WERI-Rb-1 (cell line): ENCODE data around the gene PODN.

ENCODE experiments used
- DNase-seq: peaks from one replicate; pipeline ENCODE4 v3.0.0-alpha.2; 2020
- H3K27ac ChIP-seq: fragments of 250-450 bp; sonication (Bioruptor Pico); 2 replicates; pipeline ENCODE4 v1.5.1; 2020; ENCODE audit warnings: mild to moderate bottlenecking, moderate library complexity
- H3K27me3 ChIP-seq: fragments of 250-450 bp; sonication (Bioruptor Pico); 2 replicates; pipeline ENCODE4 v1.5.1; 2021; ENCODE audit warnings: mild to moderate bottlenecking, low read depth, moderate library complexity; ENCODE audit not compliant: insufficient read depth, severe bottlenecking
- H3K36me3 ChIP-seq: fragments of 250-450 bp; sonication (Bioruptor Pico); 2 replicates; pipeline ENCODE4 v1.5.1; 2020; ENCODE audit warnings: mild to moderate bottlenecking, moderate library complexity
- H3K4me3 ChIP-seq: 2 replicates; pipeline ENCODE4 v1.5.1; 2011; ENCODE audit warnings: low read depth, mild to moderate bottlenecking, control low read depth, low read length
- H3K9me3 ChIP-seq: fragments of 250-450 bp; sonication (Bioruptor Pico); 2 replicates; pipeline ENCODE4 v1.5.1; 2021; ENCODE audit warnings: mild to moderate bottlenecking, moderate library complexity; ENCODE audit not compliant: severe bottlenecking
- CTCF ChIP-seq: IDR thresholded peaks from 2 replicates; pipeline ENCODE4 v1.5.1; 2011; ENCODE audit warnings: low read depth, mild to moderate bottlenecking, control low read depth, inconsistent platforms, low read length

The PODN gene

DNA sequence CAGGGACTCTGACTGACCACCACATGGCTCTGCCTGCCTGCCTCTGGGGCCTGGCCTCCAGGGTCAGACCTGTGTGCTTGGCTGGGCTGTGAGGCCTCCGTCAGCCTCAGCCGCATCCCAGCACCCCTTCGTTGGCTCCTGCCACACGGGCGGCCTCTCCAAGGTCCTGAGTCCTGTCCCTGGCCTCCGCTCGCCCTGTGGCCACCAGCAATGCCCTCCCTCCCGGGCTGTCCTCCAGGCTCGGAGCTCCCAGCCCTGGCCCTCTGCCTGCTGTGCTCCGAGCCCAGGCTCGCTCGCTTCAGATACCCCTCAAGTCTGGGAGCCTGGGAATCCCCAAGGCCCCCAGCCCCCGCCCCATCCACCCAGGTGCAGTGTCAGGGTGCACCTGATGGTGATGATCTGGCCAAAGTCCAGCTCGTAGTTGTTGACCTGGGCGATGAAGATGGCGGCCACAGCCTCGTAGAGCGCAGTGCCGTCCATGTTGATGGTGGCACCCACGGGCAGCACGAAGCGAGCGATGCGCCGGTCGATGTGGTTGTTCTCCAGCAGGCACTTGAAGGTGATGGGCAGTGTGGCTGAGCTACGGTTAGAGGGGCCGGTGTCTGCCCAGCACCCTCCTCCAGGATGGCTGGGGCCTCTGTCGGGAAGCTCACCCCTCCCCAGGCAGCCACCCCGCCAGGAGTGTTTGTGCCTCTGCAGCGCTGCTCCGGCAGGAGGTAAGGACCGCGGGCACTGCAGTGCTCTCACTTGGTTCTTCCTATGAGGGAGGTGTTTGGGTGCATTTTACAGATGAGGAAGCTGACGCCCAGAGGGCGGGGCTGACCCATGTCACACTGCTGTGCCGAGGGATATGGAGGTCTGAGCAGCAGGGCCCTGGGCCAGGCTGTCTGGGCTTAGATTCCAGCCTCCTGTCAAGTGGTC lies 28.5 kb downstream of the PODN start:
- peak; percentile 49 for DNase-seq
- no peak for TF ChIP-seq CTCF
- Histone ChIP-seq H3K36me3 (peaks cover 84% of the 10 kb centered on the region), H3K4me3 (no peak overlapping the region), H3K9me3 (no peaks in the 10 kb centered on the region), H3K27me3 (no peaks in the 10 kb centered on the region), H3K27ac (peak overlapping the region; percentile 92)

DNA sequence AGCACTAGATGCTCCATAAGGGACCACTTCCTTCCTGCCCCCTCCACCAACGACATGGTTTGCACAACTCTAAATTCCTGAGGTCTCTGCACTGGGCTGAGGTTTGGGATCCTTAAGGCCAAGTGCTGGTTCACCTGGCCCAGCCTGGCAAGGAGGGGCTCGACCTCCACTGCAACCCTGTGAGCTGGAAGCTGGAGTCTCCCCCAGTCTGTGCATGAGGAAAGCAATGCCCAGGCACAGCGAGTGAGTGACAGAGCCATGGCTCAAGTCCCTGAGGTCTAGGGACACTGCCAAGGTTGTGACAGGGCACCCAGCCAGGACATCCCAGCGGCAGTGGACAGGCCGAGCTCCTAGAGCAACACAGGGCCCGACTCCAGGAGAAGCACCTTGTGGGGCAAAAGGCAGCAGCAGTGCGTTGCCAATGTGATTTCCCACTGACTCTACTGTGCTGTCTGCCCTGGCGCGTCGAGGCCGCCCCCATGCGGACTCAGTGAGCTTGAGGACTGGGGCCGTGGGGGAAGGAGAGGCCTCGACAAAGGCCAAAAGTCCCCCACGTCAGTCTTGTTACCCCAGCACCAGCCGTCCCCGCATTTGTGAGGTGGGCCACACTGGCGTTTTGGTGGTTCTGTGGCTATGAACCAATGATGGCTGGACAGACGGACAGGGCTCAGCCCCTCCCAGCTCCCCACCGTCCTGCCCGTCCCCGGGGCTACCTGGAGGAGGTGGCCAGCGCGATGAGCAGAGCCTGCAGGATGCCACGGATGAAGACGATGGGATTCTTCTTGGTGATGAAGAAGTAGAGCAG lies 30.0 kb downstream of the PODN start:
- H3K36me3 ChIP-seq: peaks cover 70% of the 10 kb centered on the region
- H3K9me3 ChIP-seq: no peaks in the 10 kb centered on the region
- H3K4me3 ChIP-seq: no peak overlapping the region
- DNase-seq: no peak
- TF ChIP-seq CTCF: no peak
- no peaks in the 10 kb centered on the region for H3K27me3 ChIP-seq
- H3K27ac ChIP-seq: peak overlapping the region; percentile 92

GRCh38 chr1:53092659-53093450 lies 30.8 kb downstream of the PODN start:
- TF ChIP-seq CTCF: no peak
- H3K9me3 ChIP-seq: peaks cover 3% of the 10 kb centered on the region
- H3K36me3 ChIP-seq: peaks cover 64% of the 10 kb centered on the region
- H3K27ac ChIP-seq: peak overlapping the region; percentile 92
- H3K27me3 ChIP-seq: no peaks in the 10 kb centered on the region
- H3K4me3 ChIP-seq: no peak overlapping the region
- DNase-seq: no peak

DNA sequence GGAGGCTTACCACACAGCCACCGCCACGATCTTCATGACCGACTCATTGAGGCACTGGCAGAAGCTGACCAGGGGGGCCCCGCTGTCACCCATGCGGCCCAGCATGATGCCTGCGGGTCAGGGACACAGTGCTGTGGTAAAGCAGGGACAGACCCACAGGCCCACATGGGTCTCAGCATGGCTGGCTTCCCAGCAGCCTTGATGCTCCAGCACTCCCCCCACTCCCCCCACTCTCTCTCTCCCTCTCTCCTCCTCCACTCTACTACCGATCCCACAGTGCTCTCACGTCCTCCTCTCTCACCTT lies 31.4 kb downstream of the PODN start:
- no peak for DNase-seq
- Histone ChIP-seq H3K27ac (peak overlapping the region; percentile 92), H3K27me3 (no peaks in the 10 kb centered on the region), H3K9me3 (peaks cover 8% of the 10 kb centered on the region), H3K4me3 (no peak overlapping the region), H3K36me3 (peaks cover 65% of the 10 kb centered on the region)
- no peak for TF ChIP-seq CTCF

- TF ChIP-seq CTCF: no peak
- DNase-seq: no peak
- H3K27ac ChIP-seq: peak overlapping the region; percentile 24; the same call in 1 of the 2 replicates
- no peak overlapping the region for H3K4me3 ChIP-seq
- no peaks in the 10 kb centered on the region for H3K27me3 ChIP-seq
- peaks cover 61% of the 10 kb centered on the region for H3K36me3 ChIP-seq
- H3K9me3 ChIP-seq: peaks cover 8% of the 10 kb centered on the region
These were observed 31.9 kb downstream of the PODN start for GRCh38 chr1:53093778-53094532.
